SKM-1 treated with dmso at 0.1 percent for 144 hours (cell line): ENCODE results near the gene GRK1.

Experiments used
- DNase-seq: peaks from one replicate; lab custom pipeline; 2025; ENCODE audit not compliant: unreplicated experiment; lab: John Stamatoyannopoulos, UW

GRK1 gene

GRCh38 chr13:113754691-113755090 is 87.7 kb downstream of the GRK1 start:
- no peak for DNase-seq

- no peak for DNase-seq
Observed at GRCh38 chr13:113756441-113757097, 89.5 kb downstream of the GRK1 start.

GRCh38 chr13:113758651-113759524 is 91.9 kb downstream of the GRK1 start, which contains the start of gene TMEM255B:
TMEM255B (plus strand) TSS chr13:113759226; CDS start chr13:113759270, 44 bp downstream.
- DNase-seq, result peak; percentile 91

- DNase-seq, result no peak
Observed at GRCh38 chr13:113759525-113760137, 92.6 kb downstream of the GRK1 start.

GRCh38 chr13:113761136-113761535 is 94.1 kb downstream of the GRK1 start:
- DNase-seq, result no peak

- no peak for DNase-seq
Observed at GRCh38 chr13:113762075-113762474, 95.1 kb downstream of the GRK1 start.

GRCh38 chr13:113762538-113762937 is 95.5 kb downstream of the GRK1 start:
- no peak for DNase-seq

- no peak for DNase-seq
Observed at GRCh38 chr13:113763254-113763653, 96.2 kb downstream of the GRK1 start.

- no peak for DNase-seq
Observed at GRCh38 chr13:113763961-113764792, 97.2 kb downstream of the GRK1 start.

GRCh38 chr13:113764793-113765563 is 98.0 kb downstream of the GRK1 start:
- DNase-seq, result no peak

GRCh38 chr13:113765564-113765910 is 98.5 kb downstream of the GRK1 start:
- DNase-seq, result no peak

GRCh38 chr13:113766035-113766800 is 99.2 kb downstream of the GRK1 start:
- no peak for DNase-seq

GRCh38 chr13:113767366-113767765 is 100.3 kb downstream of the GRK1 start:
- DNase-seq, result no peak

GRCh38 chr13:113768018-113768905 is 101.2 kb downstream of the GRK1 start:
- no peak for DNase-seq

GRCh38 chr13:113769106-113769505 is 102.1 kb downstream of the GRK1 start:
- DNase-seq, result no peak

- no peak for DNase-seq
Observed at GRCh38 chr13:113769881-113770280, 102.9 kb downstream of the GRK1 start.

GRCh38 chr13:113770441-113770840 is 103.4 kb downstream of the GRK1 start:
- DNase-seq, result no peak

GRCh38 chr13:113770937-113771336 is 103.9 kb downstream of the GRK1 start:
- DNase-seq, result no peak
